Ascending aorta (tissue), 2 donors: ENCODE data around the gene GLYATL3. TPM values are rescaled to one million over a fixed set of nuclear protein-coding genes. Genes with fewer than 3 reads are reported as not detected.

ENCODE experiments used
- DNase-seq, 2 donors: peaks; one replicate each; pipeline ENCODE4 v3.0.0-alpha.2; 2019; ENCODE audit warnings: low spot score in 2 of 2
- H3K27ac ChIP-seq, 2 donors: fragments of 200-600 bp; sonication (generic); one replicate each; pipeline ENCODE4 v1.5.1; 2016 to 2017; ENCODE audit warnings: mild to moderate bottlenecking in 1 of 2
- H3K27me3 ChIP-seq: fragments of 200-600 bp; sonication (generic); one replicate; pipeline ENCODE4 v1.5.1; 2017
- H3K36me3 ChIP-seq, 2 donors: fragments of 200-600 bp; sonication (generic); one replicate each; pipeline ENCODE4 v1.5.1; 2016
- H3K4me1 ChIP-seq, 2 donors: fragments of 200-600 bp; sonication (generic); one replicate each; pipeline ENCODE4 v1.5.1; 2016 to 2017; ENCODE audit warnings: mild to moderate bottlenecking in 1 of 2
- H3K4me3 ChIP-seq, 2 donors: fragments of 200-600 bp; sonication (generic); one replicate each; pipeline ENCODE4 v1.5.1; 2016 to 2017; ENCODE audit warnings: mild to moderate bottlenecking in 1 of 2
- H3K9me3 ChIP-seq, 2 donors: fragments of 200-600 bp; sonication (generic); one replicate each; pipeline ENCODE4 v1.5.1; 2016
- CTCF ChIP-seq, 3 experiments: fragments of 200-600 bp in 2 of 3; fragments of 450-650 bp in 1 of 3; sonication (generic) in 2 of 3; IDR thresholded peaks; one replicate each; pipeline ENCODE4 v1.5.1; 2016 to 2019; ENCODE audit warnings: antibody characterized with exemption in 3 of 3, mild to moderate bottlenecking in 1 of 3, moderate library complexity in 1 of 3
- intact Hi-C: fragments of 100-400 bp; cut with DNase I; formaldehyde crosslinking; loops from one replicate; pipeline ENCODE4 v1.15.1; 2023
- total RNA-seq: library from RNA; depleted of rRNA; stranded (reverse); fragments of >200 nt; gene quantifications from one replicate; pipeline ENCODE4 v1.1.0, GENCODE V29; 2016

Gene GLYATL3
- total RNA-seq, 1 donor from 2014 or later = not detected

- intact Hi-C loops = no loop called here
- no peak for TF ChIP-seq CTCF (IDR thresholded peaks at IDR 0.05)
- Histone ChIP-seq H3K9me3 (no peaks in the 10 kb centered on the region), H3K4me1 (no peaks in the 10 kb centered on the region), H3K27me3 (no peaks in the 10 kb centered on the region), H3K36me3 (no peaks in the 10 kb centered on the region), H3K4me3 (no peak overlapping the region), H3K27ac (no peak overlapping the region)
- no peak for DNase-seq
These were observed 24.8 kb downstream of the GLYATL3 start for GRCh38 chr6:49524541-49524940.

GRCh38 chr6:49526598-49526997, 26.9 kb downstream of the GLYATL3 start:
- no peak for DNase-seq
- no peaks in the 10 kb centered on the region for H3K27me3 ChIP-seq
- H3K4me3 ChIP-seq = no peak overlapping the region
- no peaks in the 10 kb centered on the region for H3K4me1 ChIP-seq
- TF ChIP-seq CTCF (IDR thresholded peaks at IDR 0.05) = no peak
- no peaks in the 10 kb centered on the region for H3K36me3 ChIP-seq
- no peaks in the 10 kb centered on the region for H3K9me3 ChIP-seq
- intact Hi-C loops = no loop called here
- no peak overlapping the region for H3K27ac ChIP-seq

GRCh38 chr6:49527320-49527719, 27.6 kb downstream of the GLYATL3 start:
- no peak overlapping the region for H3K4me3 ChIP-seq
- intact Hi-C loops = no loop called here
- no peaks in the 10 kb centered on the region for H3K9me3 ChIP-seq
- H3K36me3 ChIP-seq = no peaks in the 10 kb centered on the region
- H3K27ac ChIP-seq = no peak overlapping the region
- no peaks in the 10 kb centered on the region for H3K27me3 ChIP-seq
- no peaks in the 10 kb centered on the region for H3K4me1 ChIP-seq
- no peak for TF ChIP-seq CTCF (IDR thresholded peaks at IDR 0.05)
- DNase-seq = no peak

- H3K27me3 ChIP-seq = no peaks in the 10 kb centered on the region
- H3K9me3 ChIP-seq = no peaks in the 10 kb centered on the region
- no peaks in the 10 kb centered on the region for H3K4me1 ChIP-seq
- no peak for DNase-seq
- no peak for TF ChIP-seq CTCF (IDR thresholded peaks at IDR 0.05)
- intact Hi-C loops = no loop called here
- H3K27ac ChIP-seq = no peak overlapping the region
- no peak overlapping the region for H3K4me3 ChIP-seq
- no peaks in the 10 kb centered on the region for H3K36me3 ChIP-seq
These were observed 28.8 kb downstream of the GLYATL3 start for GRCh38 chr6:49528571-49528970.

- Histone ChIP-seq H3K9me3 (no peaks in the 10 kb centered on the region), H3K36me3 (no peaks in the 10 kb centered on the region), H3K27ac (no peak overlapping the region), H3K4me1 (no peaks in the 10 kb centered on the region), H3K27me3 (no peaks in the 10 kb centered on the region), H3K4me3 (no peak overlapping the region)
- intact Hi-C loops = loop anchor here (5.0 kb wide), 2 partner anchors 77 to 317 kb away; no protein-coding TSS in a partner anchor
- TF ChIP-seq CTCF (IDR thresholded peaks at IDR 0.05) = no peak
- DNase-seq = no peak
These were observed 30.5 kb downstream of the GLYATL3 start for GRCh38 chr6:49530141-49530776.
